ENCODE measurements around the gene KDM6B.

GRCh38 chr17:7850701-7851437, 16.9 kb downstream of the KDM6B start:
- TF ChIP-seq POLR2A (IDR thresholded peaks at IDR 0.05; ENCODE audit: low read length) (no peak), GATA1 (IDR thresholded peaks at IDR 0.05; ENCODE audit: low read depth, low read length) (no peak)
